ENCODE results near the gene PLCB4. TPM values are rescaled to one million over a fixed set of nuclear protein-coding genes. Genes with fewer than 3 reads are reported as not detected.

Gene PLCB4
- total RNA-seq, 4 donors from 2014 or later, result 30.7 to 61.8 (median 47.6) TPM

GRCh38 chr20:9360431-9360830 is 291.5 kb downstream of the PLCB4 start:
- Histone ChIP-seq H3K27ac (replicated peaks in 1 of 4) (no peak overlapping the region), H3K27me3 (no peaks in the 10 kb centered on the region), H3K9me3 (no peaks in the 10 kb centered on the region), H3K36me3 (peaks cover 0 to 21% (median 7%) of the 10 kb centered on the region in 4 donors), H3K4me1 (peaks cover 8 to 37% (median 29%) of the 10 kb centered on the region in 4 donors), H3K4me3 (no peak overlapping the region)
- TF ChIP-seq POLR2A (IDR thresholded peaks at IDR 0.05; ENCODE audit: low read depth) (no peak), EP300 (IDR thresholded peaks at IDR 0.05) (no peak), CTCF (IDR thresholded peaks at IDR 0.05) (no peak), POLR2AphosphoS5 (IDR thresholded peaks at IDR 0.05) (no peak)
- WGBS, result 90% methylated on average over 1 of the region's 1 CpG
- intact Hi-C loops (cut with DNase I), result loop anchor here (5.0 kb wide), 2 partner anchors 573 to 603 kb away; no protein-coding TSS in a partner anchor
- no peak for DNase-seq (ENCODE audit: extremely low spot score)

- intact Hi-C loops (cut with DNase I), result loop anchor here (5.0 kb wide), 2 partner anchors 576 to 606 kb away; no protein-coding TSS in a partner anchor
- Histone ChIP-seq H3K4me3 (no peak overlapping the region), H3K27ac (replicated peaks in 1 of 4) (no peak overlapping the region), H3K9me3 (no peaks in the 10 kb centered on the region), H3K4me1 (peaks cover 8 to 45% (median 31%) of the 10 kb centered on the region in 4 donors), H3K36me3 (peaks cover 0 to 21% (median 7%) of the 10 kb centered on the region in 4 donors), H3K27me3 (no peaks in the 10 kb centered on the region)
- TF ChIP-seq EP300 (IDR thresholded peaks at IDR 0.05) (no peak), POLR2AphosphoS5 (IDR thresholded peaks at IDR 0.05) (no peak), CTCF (IDR thresholded peaks at IDR 0.05) (no peak), POLR2A (IDR thresholded peaks at IDR 0.05; ENCODE audit: low read depth) (no peak)
- WGBS, result 80% methylated on average over 2 of the region's 2 CpGs
- no peak for DNase-seq (ENCODE audit: extremely low spot score)
These were observed 294.8 kb downstream of the PLCB4 start for GRCh38 chr20:9363673-9364072.

- Histone ChIP-seq H3K27me3 (no peaks in the 10 kb centered on the region), H3K9me3 (no peaks in the 10 kb centered on the region), H3K4me1 (peaks cover 0 to 29% (median 9%) of the 10 kb centered on the region in 4 donors), H3K27ac (replicated peaks in 1 of 4) (no peak overlapping the region), H3K4me3 (no peak overlapping the region), H3K36me3 (peaks cover 0 to 21% (median 9%) of the 10 kb centered on the region in 4 donors)
- intact Hi-C loops (cut with DNase I), result no loop called here
- TF ChIP-seq CTCF (IDR thresholded peaks at IDR 0.05) (no peak), POLR2AphosphoS5 (IDR thresholded peaks at IDR 0.05) (no peak), EP300 (IDR thresholded peaks at IDR 0.05) (no peak)
- DNase-seq (ENCODE audit: extremely low spot score), result no peak
These were observed 298.4 kb downstream of the PLCB4 start for GRCh38 chr20:9367328-9367727.

- Histone ChIP-seq H3K27me3 (no peaks in the 10 kb centered on the region), H3K27ac (replicated peaks in 1 of 4) (no peak overlapping the region), H3K4me3 (no peak overlapping the region), H3K36me3 (peaks cover 0 to 18% (median 9%) of the 10 kb centered on the region in 4 donors), H3K4me1 (peaks cover 0 to 25% (median 6%) of the 10 kb centered on the region in 4 donors), H3K9me3 (no peaks in the 10 kb centered on the region)
- no peak for DNase-seq (ENCODE audit: extremely low spot score)
- intact Hi-C loops (cut with DNase I), result no loop called here
- 36% methylated on average over 2 of the region's 2 CpGs for WGBS
- no peak for TF ChIP-seq POLR2A (IDR thresholded peaks at IDR 0.05; ENCODE audit: low read depth)
- no peak for TF ChIP-seq EP300 (IDR thresholded peaks at IDR 0.05)
- TF ChIP-seq POLR2AphosphoS5 (IDR thresholded peaks at IDR 0.05), result no peak
- no peak for TF ChIP-seq CTCF (IDR thresholded peaks at IDR 0.05)
These were observed 298.9 kb downstream of the PLCB4 start for GRCh38 chr20:9367746-9368145.

GRCh38 chr20:9368893-9369292 is 300.0 kb downstream of the PLCB4 start:
- Histone ChIP-seq H3K9me3 (no peaks in the 10 kb centered on the region), H3K27me3 (no peaks in the 10 kb centered on the region), H3K27ac (replicated peaks in 1 of 4) (no peak overlapping the region), H3K4me1 (peaks cover 0 to 20% (median 10%) of the 10 kb centered on the region in 4 donors), H3K36me3 (peaks cover 0 to 9% (median 3%) of the 10 kb centered on the region in 4 donors), H3K4me3 (no peak overlapping the region)
- no peak for DNase-seq (ENCODE audit: extremely low spot score)
- TF ChIP-seq POLR2A (IDR thresholded peaks at IDR 0.05; ENCODE audit: low read depth) (no peak), POLR2AphosphoS5 (IDR thresholded peaks at IDR 0.05) (no peak), CTCF (IDR thresholded peaks at IDR 0.05) (no peak), EP300 (IDR thresholded peaks at IDR 0.05) (no peak)
- intact Hi-C loops (cut with DNase I), result no loop called here
- 83% methylated on average over 4 of the region's 4 CpGs for WGBS
